ENCODE measurements around the gene SLC25A6.
"Not testable (repeated sequence)": the region's sequence is repeated elsewhere in the genome, so short reads cannot be mapped to it uniquely, and the experiment has no call there.

Gene SLC25A6

GRCh38 chrX:1412551-1413161 lies 20.7 kb upstream of the SLC25A6 start:
- DNase-seq: no peak

GRCh38 chrX:1411326-1411725 lies 19.4 kb upstream of the SLC25A6 start:
- no peak for DNase-seq

- no peak for DNase-seq
Measured at GRCh38 chrX:1407035-1407434, 15.1 kb upstream of the SLC25A6 start.

DNA sequence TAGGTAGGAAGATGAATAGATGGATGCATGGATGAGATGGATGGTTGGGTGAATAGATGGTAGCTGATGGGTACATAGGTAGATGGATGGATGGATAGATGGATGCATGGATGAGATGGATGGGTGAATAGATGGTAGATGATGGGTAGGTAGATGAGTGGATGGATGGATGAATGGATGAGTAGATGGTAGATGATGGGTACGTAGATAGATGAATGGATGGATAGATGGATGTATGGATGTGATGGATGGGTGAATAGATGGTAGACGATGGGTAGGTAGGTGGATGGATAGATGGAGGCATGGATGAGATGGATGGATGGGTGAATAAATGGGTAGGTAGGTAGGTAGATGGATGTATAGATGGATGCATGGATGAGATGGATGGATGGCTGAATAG lies 13.9 kb upstream of the SLC25A6 start:
- DNase-seq: not testable (repeated sequence)

DNA sequence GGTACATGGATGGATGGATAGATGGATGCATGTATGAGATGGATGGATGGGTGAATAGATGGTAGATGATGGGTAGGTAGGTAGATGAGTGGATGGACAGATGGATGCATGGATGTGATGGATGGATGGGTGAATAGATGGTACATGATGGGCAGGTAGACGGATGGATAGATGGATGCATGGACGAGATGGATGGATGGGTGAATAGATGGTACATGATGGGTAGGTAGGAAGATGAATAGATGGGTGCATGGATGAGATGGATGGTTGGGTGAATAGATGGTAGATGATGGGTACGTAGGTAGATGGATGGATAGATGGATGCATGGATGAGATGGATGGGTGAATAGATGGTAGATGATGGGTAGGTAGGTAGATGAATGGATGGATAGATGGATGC lies 12.0 kb upstream of the SLC25A6 start:
- DNase-seq: not testable (repeated sequence)

- no peak for DNase-seq
Measured at GRCh38 chrX:1403228-1403627, 11.3 kb upstream of the SLC25A6 start.

DNA sequence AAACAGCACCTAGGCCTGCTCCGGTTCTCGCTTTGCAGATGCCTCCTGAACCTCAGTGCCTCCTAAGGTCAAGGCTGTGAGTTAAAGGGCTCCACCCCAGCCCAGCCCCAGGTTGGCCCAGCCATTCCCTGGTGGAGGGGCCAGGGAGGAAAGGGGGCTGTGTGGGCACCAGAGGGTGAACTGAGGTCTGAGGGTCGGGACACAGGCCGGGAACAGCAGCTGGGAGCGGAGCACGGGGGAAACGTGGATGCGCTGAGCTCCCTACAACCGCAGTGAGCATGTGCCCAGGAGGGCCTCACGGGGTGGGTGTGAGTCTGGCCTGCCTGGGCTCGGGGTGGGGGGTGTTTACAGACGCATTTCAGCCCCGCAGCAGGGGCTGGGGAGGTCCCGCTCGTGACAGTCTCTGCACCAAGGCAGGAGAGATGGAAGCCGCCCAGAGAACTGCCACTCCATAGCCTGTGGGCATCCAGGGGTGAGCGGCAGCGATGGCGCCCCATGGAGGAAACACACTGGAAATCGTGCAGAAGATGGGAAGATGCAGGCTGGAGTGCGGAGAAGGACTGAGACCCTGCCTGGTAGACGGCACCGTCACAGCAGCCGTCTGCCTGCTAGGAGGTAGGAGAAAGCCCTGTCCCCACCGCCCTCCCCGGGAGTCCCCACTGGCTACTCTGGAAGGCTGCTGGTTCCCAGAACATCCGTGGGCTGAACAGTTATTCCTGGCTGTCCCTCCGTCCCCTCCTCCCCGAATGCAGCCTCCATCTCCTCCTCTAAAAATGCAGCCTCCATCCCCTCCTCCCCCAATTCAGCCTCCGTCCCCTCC lies 9.9 kb upstream of the SLC25A6 start:
- DNase-seq: no peak

DNA sequence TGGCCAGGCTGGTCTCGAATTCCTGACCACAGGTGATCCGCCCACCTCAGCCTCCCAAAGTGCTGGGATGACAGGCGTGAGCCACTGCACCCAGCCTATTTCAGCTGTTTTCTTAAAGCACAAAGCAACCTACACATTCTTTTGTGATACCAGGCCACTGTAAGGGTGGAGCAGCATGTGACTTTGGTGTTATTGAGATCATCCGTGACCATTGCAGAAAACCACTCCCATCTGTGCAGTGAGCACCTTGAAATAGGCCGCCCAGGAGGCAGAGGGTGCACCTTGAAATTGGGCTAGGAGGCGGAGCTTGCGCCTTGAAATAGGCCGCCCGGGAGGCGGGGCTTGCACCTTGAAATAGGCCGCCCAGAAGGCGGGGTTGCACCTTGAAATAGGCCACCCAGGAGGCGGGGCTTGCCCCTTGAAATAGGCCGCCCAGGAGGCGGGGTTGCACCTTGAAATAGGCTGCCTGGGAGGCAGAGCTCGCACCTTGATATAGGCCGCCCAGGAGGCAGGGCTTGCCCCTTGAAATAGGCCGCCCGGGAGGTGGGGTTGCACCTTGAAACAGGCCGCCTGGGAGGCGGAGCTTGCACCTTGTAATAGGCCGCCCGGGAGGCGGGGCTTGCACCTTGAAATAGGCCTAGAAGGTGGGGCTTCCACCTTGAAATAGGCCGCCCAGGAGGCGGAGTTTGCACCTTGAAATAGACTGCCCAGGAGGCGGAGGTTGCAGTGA lies 9.0 kb upstream of the SLC25A6 start:
- DNase-seq: no peak

GRCh38 chrX:1400049-1400448 lies 8.1 kb upstream of the SLC25A6 start:
- DNase-seq: no peak

- DNase-seq: no peak
Measured at GRCh38 chrX:1398431-1399340, 6.8 kb upstream of the SLC25A6 start.

- DNase-seq: no peak
Measured at GRCh38 chrX:1397441-1398270, 5.7 kb upstream of the SLC25A6 start.

GRCh38 chrX:1397001-1397400 lies 5.1 kb upstream of the SLC25A6 start:
- no peak for DNase-seq

GRCh38 chrX:1395646-1396216 lies 3.8 kb upstream of the SLC25A6 start:
- DNase-seq: no peak

DNA sequence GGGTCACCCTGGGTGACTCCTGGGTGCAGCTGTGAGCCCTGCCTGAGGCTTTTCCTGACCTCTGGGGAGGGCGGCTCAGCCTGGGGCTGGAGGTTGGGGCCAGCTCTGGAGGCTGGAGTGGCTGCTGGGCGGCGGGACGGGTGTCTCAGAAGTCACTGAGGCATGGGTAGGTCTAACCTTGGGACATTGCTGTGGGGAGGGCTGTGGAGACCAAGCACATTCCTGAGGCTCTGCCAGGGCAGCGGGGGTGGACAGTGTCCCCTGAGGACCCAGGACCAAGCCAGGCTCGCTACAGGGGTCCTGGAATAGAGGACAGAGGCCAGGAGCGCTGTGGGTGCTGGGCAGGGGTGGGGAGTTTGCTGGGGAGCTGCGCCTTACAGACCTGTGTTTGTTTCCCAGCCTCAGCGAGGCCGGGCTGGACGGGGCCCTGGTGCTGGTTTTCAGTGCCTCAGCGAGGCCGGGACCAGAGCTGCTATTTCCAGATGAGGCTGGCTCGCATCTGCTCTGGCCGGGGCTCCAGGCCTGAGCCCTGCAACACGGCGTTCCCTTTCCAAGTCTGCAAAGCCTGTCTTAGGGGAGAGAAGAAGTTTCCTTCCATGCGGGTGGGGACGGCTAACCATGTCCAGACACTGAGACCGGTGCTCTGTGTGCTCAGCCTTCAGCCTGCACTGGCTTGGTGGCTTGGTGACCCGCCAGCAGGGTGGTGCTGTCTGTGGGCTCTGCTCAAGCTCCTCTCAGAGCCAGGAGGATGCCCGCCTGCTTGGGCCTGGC lies 3.0 kb upstream of the SLC25A6 start:
- DNase-seq: no peak

DNA sequence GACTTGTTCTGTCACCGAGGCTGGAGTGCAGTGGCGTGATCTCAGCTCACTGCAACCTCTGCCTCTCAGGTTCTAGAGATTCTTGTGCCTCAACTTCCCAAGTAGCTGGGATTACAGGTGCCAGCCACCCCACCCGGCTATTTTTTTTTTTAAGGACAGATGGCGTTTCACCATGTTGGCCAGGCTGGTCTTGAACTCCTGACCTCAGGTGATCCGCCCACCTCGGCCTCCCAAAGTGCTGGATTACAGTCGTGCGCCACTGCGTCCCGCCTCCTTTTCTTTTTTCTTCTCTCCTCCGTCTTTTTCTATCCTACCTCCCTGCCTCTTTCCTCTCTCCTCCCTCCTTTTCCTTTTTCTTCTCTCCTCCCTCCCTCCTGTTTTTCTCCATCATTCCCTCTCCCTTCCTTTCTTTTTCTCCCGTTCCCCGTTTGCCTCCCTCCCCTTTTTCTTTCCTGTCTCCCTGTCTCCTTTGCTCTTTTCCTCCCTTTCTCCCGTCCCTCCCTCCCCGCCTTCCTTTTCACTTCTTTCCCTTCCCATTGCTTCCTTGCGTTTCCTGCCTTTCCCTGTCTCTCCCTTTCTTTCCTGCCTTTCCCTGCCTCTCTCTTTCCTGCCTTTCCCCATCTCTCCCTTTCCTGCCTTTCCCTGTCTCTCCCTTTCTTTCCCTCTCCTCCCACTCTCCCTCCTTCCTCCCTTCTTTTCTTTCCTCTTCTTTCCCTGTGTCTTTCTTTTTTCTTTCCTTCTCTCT lies 2.1 kb upstream of the SLC25A6 start:
- no peak for DNase-seq

DNA sequence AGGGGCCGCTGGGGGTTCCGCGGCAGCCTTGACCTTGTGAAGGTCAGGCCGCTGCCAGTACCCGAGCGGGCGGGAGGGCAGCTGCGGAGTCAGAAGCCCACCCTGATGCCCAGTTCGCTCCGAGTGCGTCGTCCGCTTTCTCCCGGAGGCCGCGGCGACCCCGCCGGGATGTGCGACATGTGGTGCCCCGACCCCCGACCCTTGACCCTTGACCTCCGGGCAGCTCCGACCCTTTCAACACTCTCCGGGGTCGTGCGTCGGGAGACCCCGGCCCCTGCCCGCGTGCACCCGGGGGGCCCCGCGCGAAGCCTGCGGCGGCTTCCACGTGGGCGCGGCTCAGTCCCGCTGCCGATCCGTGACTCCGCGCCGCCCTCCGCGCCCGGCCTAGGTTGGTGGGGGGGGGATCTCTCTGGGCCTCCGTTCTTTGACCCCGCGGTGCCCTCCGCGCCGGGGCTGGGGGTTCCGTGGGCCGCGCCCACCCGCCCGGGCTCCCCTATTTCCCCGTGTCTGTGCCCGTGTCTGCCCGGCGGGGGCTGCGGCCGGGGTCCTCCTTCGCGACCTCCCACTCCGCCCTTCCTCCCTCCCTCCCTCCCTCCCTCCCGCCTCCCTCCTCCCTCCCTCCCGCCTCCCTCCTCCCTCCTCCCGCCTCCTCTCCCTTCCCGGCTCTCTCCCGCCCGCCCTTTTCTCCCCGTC lies 609 bp upstream of the SLC25A6 start:
- DNase-seq: peak; percentile 60 to 84 (median 77)

DNA sequence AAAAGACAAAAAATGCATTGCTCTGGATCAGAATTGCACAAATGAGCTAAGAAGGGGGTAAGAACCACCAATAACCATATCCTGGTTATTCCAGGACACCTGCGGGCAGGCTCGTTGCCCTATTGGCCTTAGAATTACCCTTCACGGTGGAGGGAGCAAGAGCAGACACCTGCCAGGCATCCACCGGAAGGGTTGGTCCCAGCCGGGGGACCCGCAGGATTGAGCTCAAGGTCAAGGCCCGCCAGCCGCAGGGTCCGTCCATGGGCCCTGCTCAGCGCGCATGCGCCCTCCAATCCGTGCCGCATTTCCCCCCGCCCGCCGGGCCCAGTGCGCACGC lies 575 bp downstream of the SLC25A6 start:
- DNase-seq: no peak

DNA sequence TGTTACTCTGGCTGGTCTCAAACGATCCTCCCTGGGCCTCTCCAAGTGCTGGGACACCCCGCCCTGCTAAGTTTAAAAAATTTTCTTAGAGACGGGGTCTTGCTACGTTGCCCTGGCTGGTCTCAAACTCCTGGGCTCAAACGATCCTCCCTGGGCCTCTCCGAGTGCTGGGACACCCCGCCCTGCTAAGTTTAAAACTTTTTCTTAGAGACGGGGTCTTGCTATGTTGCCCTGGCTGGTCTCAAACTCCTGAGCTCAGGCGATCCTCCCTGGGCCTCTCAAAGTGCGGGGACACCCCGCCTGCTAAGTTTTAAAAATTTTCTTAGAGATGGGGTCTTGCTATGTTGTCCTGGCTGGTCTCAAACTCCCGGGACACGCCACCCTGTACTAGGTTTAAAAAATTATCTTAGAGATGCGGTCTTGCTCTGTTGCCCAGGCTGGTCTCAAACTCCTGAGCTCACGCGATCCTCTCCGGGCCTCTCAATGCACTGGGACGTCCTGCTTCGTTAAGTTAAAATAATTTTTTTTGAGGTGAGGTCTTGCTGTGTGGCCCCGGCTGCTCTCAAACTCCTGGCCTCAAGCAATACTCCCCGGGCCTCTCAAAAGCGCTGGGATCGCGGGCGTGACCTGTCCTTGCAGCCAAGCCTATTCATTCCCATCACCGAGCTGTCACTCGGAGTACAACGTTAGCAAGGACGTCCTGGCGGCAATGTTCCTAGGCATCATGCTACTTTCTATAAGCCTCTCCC lies 1.1 kb downstream of the SLC25A6 start:
- no peak for DNase-seq

- DNase-seq: no peak
Measured at GRCh38 chrX:1389993-1390285, 2.0 kb downstream of the SLC25A6 start.
